Measurements from ENCODE around the gene LDHD. TPM values are rescaled to one million over a fixed set of nuclear protein-coding genes. Genes with fewer than 3 reads are reported as not detected.

Gene LDHD
- total and polyA plus RNA-seq, 7 donors, result 2.5 to 114 (median 7.6) TPM

GRCh38 chr16:75122609-75123008, 6.0 kb upstream of the LDHD start:
- Histone ChIP-seq H3K4me3 (no peak overlapping the region), H3K9me3 (peaks cover 0 to 8% (median 4%) of the 10 kb centered on the region in 4 donors), H3K36me3 (no peaks in the 10 kb centered on the region), H3K27me3 (no peaks in the 10 kb centered on the region), H3K27ac (no peak overlapping the region), H3K4me1 (no peaks in the 10 kb centered on the region)
- TF ChIP-seq, protein P1, sequence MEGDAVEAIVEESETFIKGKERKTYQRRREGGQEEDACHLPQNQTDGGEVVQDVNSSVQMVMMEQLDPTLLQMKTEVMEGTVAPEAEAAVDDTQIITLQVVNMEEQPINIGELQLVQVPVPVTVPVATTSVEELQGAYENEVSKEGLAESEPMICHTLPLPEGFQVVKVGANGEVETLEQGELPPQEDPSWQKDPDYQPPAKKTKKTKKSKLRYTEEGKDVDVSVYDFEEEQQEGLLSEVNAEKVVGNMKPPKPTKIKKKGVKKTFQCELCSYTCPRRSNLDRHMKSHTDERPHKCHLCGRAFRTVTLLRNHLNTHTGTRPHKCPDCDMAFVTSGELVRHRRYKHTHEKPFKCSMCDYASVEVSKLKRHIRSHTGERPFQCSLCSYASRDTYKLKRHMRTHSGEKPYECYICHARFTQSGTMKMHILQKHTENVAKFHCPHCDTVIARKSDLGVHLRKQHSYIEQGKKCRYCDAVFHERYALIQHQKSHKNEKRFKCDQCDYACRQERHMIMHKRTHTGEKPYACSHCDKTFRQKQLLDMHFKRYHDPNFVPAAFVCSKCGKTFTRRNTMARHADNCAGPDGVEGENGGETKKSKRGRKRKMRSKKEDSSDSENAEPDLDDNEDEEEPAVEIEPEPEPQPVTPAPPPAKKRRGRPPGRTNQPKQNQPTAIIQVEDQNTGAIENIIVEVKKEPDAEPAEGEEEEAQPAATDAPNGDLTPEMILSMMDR (IDR thresholded peaks at IDR 0.05), result no peak
- TF ChIP-seq EP300 (IDR thresholded peaks at IDR 0.05) (no peak), POLR2A (IDR thresholded peaks at IDR 0.05) (no peak), POLR2AphosphoS5 (IDR thresholded peaks at IDR 0.05) (no peak)
- WGBS, 2 donors, result 92 to 97% methylated on average over 1 of the region's 1 CpG
- DNase-seq, result no peak
- intact Hi-C loops (cut with DNase I), result no loop called here

DNA sequence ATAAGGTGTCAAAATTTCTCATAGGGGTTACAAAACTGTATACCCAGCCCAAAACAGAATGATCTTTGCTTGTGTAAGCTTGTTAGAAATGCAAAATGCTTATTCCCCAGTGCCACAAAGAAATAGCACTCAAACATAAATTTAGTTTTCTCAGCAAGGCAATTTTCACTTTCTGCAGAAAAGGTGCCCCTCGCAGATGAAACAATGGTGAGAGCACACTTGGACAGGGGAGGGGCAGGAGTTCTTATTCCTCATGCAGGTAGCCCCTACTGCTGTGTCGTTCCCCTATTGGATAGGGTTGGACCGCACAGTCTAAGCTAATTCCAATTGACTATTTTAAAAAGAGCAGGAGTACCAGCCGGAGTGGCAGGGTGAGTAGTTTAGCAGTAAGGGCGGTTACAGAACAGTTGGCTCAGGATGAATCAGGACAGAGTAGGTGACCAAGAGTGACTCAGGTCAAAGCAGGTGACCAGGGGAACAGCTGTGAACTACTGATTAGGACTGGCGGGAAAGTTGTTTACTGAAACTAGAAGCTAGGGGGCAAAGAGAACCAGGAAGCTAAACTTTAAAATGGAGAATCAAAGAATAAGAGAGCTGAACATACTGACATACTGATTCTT, 5.5 kb upstream of the LDHD start:
- no peaks in the 10 kb centered on the region for H3K27me3 ChIP-seq
- intact Hi-C loops (cut with DNase I), result no loop called here
- no peak for TF ChIP-seq EP300 (IDR thresholded peaks at IDR 0.05)
- TF ChIP-seq, protein P1 (IDR thresholded peaks at IDR 0.05), result no peak
- no peak for TF ChIP-seq POLR2A (IDR thresholded peaks at IDR 0.05)
- TF ChIP-seq POLR2AphosphoS5 (IDR thresholded peaks at IDR 0.05), result no peak
- peaks cover 0 to 8% (median 4%) of the 10 kb centered on the region in 4 donors for H3K9me3 ChIP-seq
- H3K36me3 ChIP-seq, result no peaks in the 10 kb centered on the region
- H3K27ac ChIP-seq, result no peak overlapping the region
- H3K4me1 ChIP-seq, result peaks cover 0 to under 1% (median under 1%) of the 10 kb centered on the region in 4 donors
- 95 to 97% methylated on average over 6 of the region's 6 CpGs for WGBS, 2 donors
- no peak for DNase-seq
- no peak overlapping the region for H3K4me3 ChIP-seq

- Histone ChIP-seq H3K4me1 (peaks cover 0 to 19% (median 9%) of the 10 kb centered on the region in 4 donors), H3K4me3 (no peak overlapping the region), H3K27ac (no peak overlapping the region), H3K27me3 (no peaks in the 10 kb centered on the region), H3K9me3 (peaks cover 0 to 8% (median 4%) of the 10 kb centered on the region in 4 donors), H3K36me3 (no peaks in the 10 kb centered on the region)
- TF ChIP-seq EP300 (IDR thresholded peaks at IDR 0.05) (no peak), POLR2AphosphoS5 (IDR thresholded peaks at IDR 0.05) (no peak), POLR2A (IDR thresholded peaks at IDR 0.05) (no peak)
- TF ChIP-seq, protein P1 (IDR thresholded peaks at IDR 0.05), result no peak
- 83 to 84% methylated on average over 4 of the region's 4 CpGs for WGBS, 2 donors
- DNase-seq, result no peak
- intact Hi-C loops (cut with DNase I), result no loop called here
Measured at GRCh38 chr16:75120253-75120652, 3.7 kb upstream of the LDHD start.

DNA sequence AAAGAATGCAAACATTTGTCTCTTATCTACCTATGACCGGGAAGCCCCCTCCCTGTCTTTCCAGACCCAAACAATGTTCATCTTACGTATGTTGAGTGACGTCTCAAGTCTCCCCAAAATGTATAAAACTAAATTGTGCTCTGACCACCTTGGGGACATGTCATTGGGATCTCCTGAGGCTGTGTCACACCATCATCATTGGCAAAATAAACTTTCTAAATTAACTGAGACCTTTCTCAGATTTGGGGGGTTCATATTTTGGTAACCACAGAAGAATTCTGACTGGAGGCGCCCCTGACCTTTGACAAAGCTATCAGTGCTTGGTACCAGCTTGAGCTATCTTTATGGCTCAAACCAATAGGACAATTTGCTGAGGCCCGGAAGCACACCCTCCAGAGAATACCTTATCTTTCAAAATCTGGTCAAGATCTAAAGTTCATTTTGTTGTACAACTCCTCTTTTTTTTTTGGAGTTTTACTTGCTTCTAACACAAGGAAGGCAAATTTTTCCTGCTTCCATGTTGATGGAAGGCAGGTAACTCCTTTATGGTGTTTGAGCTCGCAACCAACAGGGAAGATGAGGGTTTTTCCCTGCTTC, 2.5 kb upstream of the LDHD start:
- Histone ChIP-seq H3K4me3 (no peak overlapping the region), H3K9me3 (peaks cover 0 to 8% (median 4%) of the 10 kb centered on the region in 4 donors), H3K27ac (no peak overlapping the region), H3K27me3 (no peaks in the 10 kb centered on the region), H3K36me3 (no peaks in the 10 kb centered on the region), H3K4me1 (peaks cover 0 to 23% (median 10%) of the 10 kb centered on the region in 4 donors)
- TF ChIP-seq POLR2A (IDR thresholded peaks at IDR 0.05) (no peak), EP300 (IDR thresholded peaks at IDR 0.05) (no peak), POLR2AphosphoS5 (IDR thresholded peaks at IDR 0.05) (no peak)
- TF ChIP-seq, protein P1 (IDR thresholded peaks at IDR 0.05), result no peak
- intact Hi-C loops (cut with DNase I), result loop anchor here (10.0 kb wide), 1 partner anchor 514 kb away; the partner anchor contains the start of gene GLG1
- DNase-seq, result no peak
- 71 to 91% methylated on average over 6 of the region's 6 CpGs for WGBS, 2 donors
